ENCODE measurements around the gene PRR36.
"Not testable (repeated sequence)": the region's sequence is repeated elsewhere in the genome, so short reads cannot be mapped to it uniquely, and the experiment has no call there.

DNA sequence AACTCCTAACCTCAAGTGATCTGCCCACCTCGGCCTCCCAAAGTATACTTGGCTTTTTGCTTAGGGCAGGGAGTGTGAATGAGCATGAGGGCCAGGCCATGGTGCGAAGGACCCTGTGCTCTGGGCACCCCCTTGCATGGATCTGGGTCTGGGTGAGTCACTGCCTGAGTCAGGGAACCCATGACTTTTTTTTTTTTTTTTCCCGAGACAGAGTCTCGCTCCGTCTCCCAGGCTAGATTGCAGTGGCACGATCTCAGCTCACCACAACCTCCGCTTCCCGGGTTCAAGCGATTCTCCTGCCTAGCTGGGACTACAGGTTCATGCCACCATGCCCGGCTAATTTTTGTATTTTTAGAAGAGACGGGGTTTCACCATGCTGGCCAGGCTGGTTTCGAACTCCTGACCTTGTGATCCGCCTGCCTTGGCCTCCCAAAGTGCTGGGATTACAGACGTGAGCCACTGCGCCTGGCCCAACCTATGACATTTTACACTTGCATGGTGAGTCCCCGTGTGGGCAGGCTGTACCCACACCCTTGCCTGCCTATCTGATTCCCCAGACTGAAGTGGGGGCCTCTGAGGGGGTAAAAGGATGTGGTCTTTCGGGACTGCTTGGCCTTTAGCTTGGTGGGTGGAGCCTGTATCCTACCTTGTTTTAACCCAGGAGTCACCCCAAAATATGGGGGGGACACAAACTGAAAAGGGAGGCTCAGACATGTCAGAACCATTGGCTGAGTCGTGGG is 19.3 kb upstream of the PRR36 start:
- not testable (repeated sequence) for TF ChIP-seq POLR2A (IDR thresholded peaks at IDR 0.05)
- TF ChIP-seq, protein P1, sequence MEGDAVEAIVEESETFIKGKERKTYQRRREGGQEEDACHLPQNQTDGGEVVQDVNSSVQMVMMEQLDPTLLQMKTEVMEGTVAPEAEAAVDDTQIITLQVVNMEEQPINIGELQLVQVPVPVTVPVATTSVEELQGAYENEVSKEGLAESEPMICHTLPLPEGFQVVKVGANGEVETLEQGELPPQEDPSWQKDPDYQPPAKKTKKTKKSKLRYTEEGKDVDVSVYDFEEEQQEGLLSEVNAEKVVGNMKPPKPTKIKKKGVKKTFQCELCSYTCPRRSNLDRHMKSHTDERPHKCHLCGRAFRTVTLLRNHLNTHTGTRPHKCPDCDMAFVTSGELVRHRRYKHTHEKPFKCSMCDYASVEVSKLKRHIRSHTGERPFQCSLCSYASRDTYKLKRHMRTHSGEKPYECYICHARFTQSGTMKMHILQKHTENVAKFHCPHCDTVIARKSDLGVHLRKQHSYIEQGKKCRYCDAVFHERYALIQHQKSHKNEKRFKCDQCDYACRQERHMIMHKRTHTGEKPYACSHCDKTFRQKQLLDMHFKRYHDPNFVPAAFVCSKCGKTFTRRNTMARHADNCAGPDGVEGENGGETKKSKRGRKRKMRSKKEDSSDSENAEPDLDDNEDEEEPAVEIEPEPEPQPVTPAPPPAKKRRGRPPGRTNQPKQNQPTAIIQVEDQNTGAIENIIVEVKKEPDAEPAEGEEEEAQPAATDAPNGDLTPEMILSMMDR (IDR thresholded peaks at IDR 0.05), result not testable (repeated sequence)

All from stomach (tissue), 4 donors.